Panc1 (cell line): ENCODE measurements around the gene NCOA6. TPM values are rescaled to one million over a fixed set of nuclear protein-coding genes. Genes with fewer than 3 reads are reported as not detected.

ENCODE experiments used
- ATAC-seq: fragments of 200-7000 bp; cut with Tn5 transposase; 2 replicates; pipeline ENCODE4 v1.9.1; 2020; ENCODE audit warnings: mild to moderate bottlenecking, moderate library complexity
- BruUV-seq: library from RNA; stranded (reverse); fragments of 400-500 nt; replicated peaks from 2 replicates; lab custom pipeline; 2021; lab: Mats Ljungman, UMichigan
- CTCF ChIA-PET: fragments of 300-600 bp; sonication (Branson Sonifier 250); formaldehyde crosslinking; loops from one replicate; lab custom pipeline; 2022; ENCODE audit warnings: antibody characterized with exemption; lab: Charles Lee
- POLR2A ChIA-PET: fragments of 300-600 bp; sonication (Branson Sonifier 250); formaldehyde crosslinking; loops from one replicate; lab custom pipeline; 2022; ENCODE audit warnings: antibody characterized with exemption; lab: Charles Lee
- DNase-seq: peaks from one replicate; pipeline ENCODE4 v3.0.0-alpha.2; 2010; ENCODE audit warnings: low read depth, low spot score
- H3K27ac ChIP-seq: 2 replicates; pipeline ENCODE4 v1.5.1; 2011; ENCODE audit warnings: mild to moderate bottlenecking, low read length, inconsistent platforms
- H3K27me3 ChIP-seq: fragments of 200-500 bp; sonication (Bioruptor generic); 2 replicates; pipeline ENCODE4 v1.6.0; 2014; ENCODE audit warnings: low read length, inconsistent platforms; ENCODE audit not compliant: control insufficient read depth, insufficient read depth
- H3K36me3 ChIP-seq: fragments of 200-500 bp; sonication (Bioruptor generic); 2 replicates; pipeline ENCODE4 v1.5.1; 2014; ENCODE audit warnings: inconsistent platforms, mild to moderate bottlenecking, low read length, moderate library complexity; ENCODE audit not compliant: control insufficient read depth, insufficient read depth
- H3K4me1 ChIP-seq: 2 replicates; pipeline ENCODE4 v1.5.1; 2011; ENCODE audit warnings: inconsistent platforms, mild to moderate bottlenecking, low read length, moderate library complexity; ENCODE audit not compliant: control insufficient read depth, insufficient read depth
- H3K4me3 ChIP-seq, 2 experiments: 2 replicates each; pipeline ENCODE4 v1.5.1; 2011 to 2012; ENCODE audit warnings: low read depth in 2 of 2, low read length in 2 of 2, mild to moderate bottlenecking in 2 of 2, inconsistent platforms in 1 of 2, moderate library complexity in 1 of 2
- H3K9me3 ChIP-seq: fragments of 200-500 bp; sonication (Bioruptor generic); 2 replicates; pipeline ENCODE4 v1.5.1; 2014; ENCODE audit warnings: low read depth, mild to moderate bottlenecking, inconsistent platforms, low read length, moderate library complexity; ENCODE audit not compliant: control insufficient read depth, insufficient read depth
- CTCF ChIP-seq: fragments of 450-650 bp; IDR thresholded peaks from 2 replicates; pipeline ENCODE4 v1.5.1; 2017; ENCODE audit warnings: mild to moderate bottlenecking
- POLR2AphosphoS5 ChIP-seq: IDR thresholded peaks from 2 replicates; pipeline ENCODE4 v1.6.1; 2012; ENCODE audit warnings: mild to moderate bottlenecking, low read depth, low read length, moderate library complexity
- REST ChIP-seq, 2 experiments: IDR thresholded peaks; 2 replicates each; pipeline ENCODE4 v1.6.1; 2011 to 2012; ENCODE audit warnings: low read depth in 2 of 2, control low read depth in 1 of 2, low read length in 1 of 2, mild to moderate bottlenecking in 1 of 2, moderate library complexity in 1 of 2; ENCODE audit not compliant: insufficient read depth in 1 of 2
- SIN3A ChIP-seq: IDR thresholded peaks from 2 replicates; pipeline ENCODE4 v1.6.1; 2012; ENCODE audit warnings: low read depth, mild to moderate bottlenecking, low read length, moderate library complexity, borderline replicate concordance; ENCODE audit not compliant: insufficient read depth
- TCF7L2 ChIP-seq: IDR thresholded peaks from 2 replicates; pipeline ENCODE4 v1.6.1; 2011; ENCODE audit warnings: mild to moderate bottlenecking, low read depth, low read length, inconsistent platforms
- in situ Hi-C: cut with HindIII; loops from 2 replicates; pipeline ENCODE4 v1.10.0; 2016; ENCODE audit warnings: low sequenced_read_pairs, low pct_unique_long_range_greater_than_20kb
- intact Hi-C: fragments of 100-400 bp; cut with micrococcal nuclease; formaldehyde crosslinking; loops from one replicate; pipeline ENCODE4 v1.10.0; 2022; ENCODE audit not compliant: unreplicated experiment
- total RNA-seq: library from RNA; stranded (reverse); gene quantifications from one replicate; pipeline ENCODE4 v1.2.1, GENCODE V29; 2021; ENCODE audit not compliant: unreplicated experiment

The NCOA6 gene
- total RNA-seq, 1 experiment from 2014 or later = 28.9 TPM

- POLR2A ChIA-PET = no interaction called here
- Histone ChIP-seq H3K27ac (no peak overlapping the region), H3K9me3 (no peaks in the 10 kb centered on the region), H3K4me3 (no peak overlapping the region), H3K27me3 (no peaks in the 10 kb centered on the region), H3K36me3 (no peaks in the 10 kb centered on the region), H3K4me1 (peaks cover 5% of the 10 kb centered on the region; the same call in 1 of the 2 replicates)
- no TSS peak for BruUV-seq
- no peak for TF ChIP-seq TCF7L2
- TF ChIP-seq SIN3A = no peak
- no peak for TF ChIP-seq CTCF
- no peak for TF ChIP-seq POLR2AphosphoS5
- no peak for TF ChIP-seq REST (IDR thresholded peaks at IDR 0.05; ENCODE audit: insufficient read depth in 1 of 2, low read depth in 2 of 2, low read length in 1 of 2)
- intact Hi-C loops (no loop called here), in situ Hi-C loops (no loop called here)
- DNase-seq (no peak), ATAC-seq (no peak)
- CTCF ChIA-PET = interaction anchor here (0.6 kb wide), 1 partner anchor 17 kb away, joined by 3 read pairs; no protein-coding TSS in a partner anchor
These were observed 141.8 kb downstream of the NCOA6 start for GRCh38 chr20:34683667-34684066.

- POLR2A ChIA-PET = interaction anchor here (0.6 kb wide), 1 partner anchor 244 kb away, joined by 7 read pairs; no protein-coding TSS in a partner anchor
- Histone ChIP-seq H3K9me3 (no peaks in the 10 kb centered on the region), H3K27ac (no peak overlapping the region; the same call in 1 of the 2 replicates), H3K4me1 (peaks cover 5% of the 10 kb centered on the region; the same call in 1 of the 2 replicates), H3K27me3 (no peaks in the 10 kb centered on the region), H3K4me3 (no peak overlapping the region), H3K36me3 (no peaks in the 10 kb centered on the region)
- ATAC-seq (no peak), DNase-seq (no peak)
- intact Hi-C loops = no loop called here
- in situ Hi-C loops = no loop called here
- CTCF ChIA-PET = no interaction called here
- no TSS peak for BruUV-seq
- TF ChIP-seq TCF7L2 (no peak), POLR2AphosphoS5 (no peak), REST (IDR thresholded peaks at IDR 0.05; ENCODE audit: insufficient read depth in 1 of 2, low read depth in 2 of 2, low read length in 1 of 2) (no peak), SIN3A (no peak), CTCF (no peak)
These were observed 144.8 kb downstream of the NCOA6 start for GRCh38 chr20:34680586-34681175.
